HepG2 (cell line): ENCODE results near the gene TCN1. TPM values are rescaled to one million over a fixed set of nuclear protein-coding genes. Genes with fewer than 3 reads are reported as not detected.

ENCODE experiments used
- HMGA1 ChIP-seq: sonication (generic); formaldehyde crosslinking; conservative IDR thresholded peaks from 2 replicates; pipeline ENCODE4 v1.4.0; 2020; ENCODE audit warnings: missing genetic modification reagents
- HNF4G ChIP-seq, 2 experiments: sonication (generic) in 1 of 2; formaldehyde crosslinking in 1 of 2; IDR thresholded peaks; 2 replicates each; pipeline versions ENCODE4 v1.4.0 to v1.6.1; 2011 to 2020; ENCODE audit warnings: borderline replicate concordance in 2 of 2, low read depth in 2 of 2, mild to moderate bottlenecking in 2 of 2, low read length in 1 of 2, missing genetic modification reagents in 1 of 2, moderate library complexity in 1 of 2
- JDP2 ChIP-seq: sonication (generic); formaldehyde crosslinking; IDR thresholded peaks from 2 replicates; pipeline ENCODE4 v1.8.1; 2022; ENCODE audit warnings: missing genetic modification reagents, borderline replicate concordance
- REPIN1 ChIP-seq: sonication (generic); formaldehyde crosslinking; IDR thresholded peaks from 2 replicates; pipeline ENCODE4 v1.8.0; 2022; ENCODE audit warnings: missing genetic modification reagents, low read depth, mild to moderate bottlenecking, borderline replicate concordance
- ZFP82 ChIP-seq: sonication (generic); formaldehyde crosslinking; IDR thresholded peaks from 2 replicates; pipeline ENCODE4 v1.5.1; 2020; ENCODE audit warnings: mild to moderate bottlenecking, missing genetic modification reagents, borderline replicate concordance
- ZSCAN29 ChIP-seq: sonication (generic); formaldehyde crosslinking; conservative IDR thresholded peaks from 2 replicates; pipeline ENCODE4 v1.4.0; 2020; ENCODE audit warnings: mild to moderate bottlenecking, missing genetic modification reagents
- polyA plus RNA-seq, 8 experiments: library from polyadenylated mRNA; depleted of rRNA in 3 of 8; stranded (reverse) in 7 of 8; unstranded in 1 of 8; fragments of >200 nt; fragmentation: Illumina TruSeq in 4 of 8; extraction: Trizol in 4 of 8; gene quantifications; 2 replicates each; pipeline versions ENCODE4 v1.2.1 to v1.2.3, GENCODE V29; 2011 to 2016; ENCODE audit warnings: low read depth in 4 of 8, missing spikeins in 1 of 8, mixed read lengths in 1 of 8; ENCODE audit not compliant: insufficient read depth in 1 of 8
- total RNA-seq, 5 experiments: library from RNA; depleted of rRNA; stranded (reverse); fragments of >200 nt; fragmentation: Illumina TruSeq; extraction: Trizol; gene quantifications; 2 replicates each; pipeline ENCODE4 v1.2.3, GENCODE V29; 2016; ENCODE audit warnings: low read depth in 1 of 5
- TF ChIP-seq, protein P1 (sequence below): IDR thresholded peaks from 2 replicates; pipeline ENCODE4 v1.6.1; 2016
- TF ChIP-seq, protein P2 (sequence below): sonication (generic); formaldehyde crosslinking; IDR thresholded peaks from 2 replicates; pipeline ENCODE4 v1.5.0; 2020; ENCODE audit warnings: mild to moderate bottlenecking, missing genetic modification reagents, borderline replicate concordance
- TF ChIP-seq, protein P3 (sequence below): sonication (generic); formaldehyde crosslinking; IDR thresholded peaks from 2 replicates; pipeline ENCODE4 v1.8.0; 2022; ENCODE audit warnings: missing genetic modification reagents, low read depth, mild to moderate bottlenecking, borderline replicate concordance
- TF ChIP-seq, protein P4 (sequence below): sonication (generic); formaldehyde crosslinking; IDR thresholded peaks from 2 replicates; pipeline ENCODE4 v1.4.0; 2020; ENCODE audit warnings: mild to moderate bottlenecking, missing genetic modification reagents, borderline replicate concordance
- TF ChIP-seq, protein P5 (sequence below): sonication (generic); formaldehyde crosslinking; IDR thresholded peaks from 2 replicates; pipeline ENCODE4 v1.9.0; 2022; ENCODE audit warnings: missing genetic modification reagents, mild to moderate bottlenecking, borderline replicate concordance
- TF ChIP-seq, protein P6 (sequence below): sonication (generic); formaldehyde crosslinking; IDR thresholded peaks from 2 replicates; pipeline ENCODE4 v1.8.1; 2022; ENCODE audit warnings: mild to moderate bottlenecking, missing genetic modification reagents

TCN1 gene
- total and polyA plus RNA-seq, 2 of the 13 experiments (the other 11 are each of a cell fraction or from before 2014, with no cell fraction given), result not detected

DNA sequence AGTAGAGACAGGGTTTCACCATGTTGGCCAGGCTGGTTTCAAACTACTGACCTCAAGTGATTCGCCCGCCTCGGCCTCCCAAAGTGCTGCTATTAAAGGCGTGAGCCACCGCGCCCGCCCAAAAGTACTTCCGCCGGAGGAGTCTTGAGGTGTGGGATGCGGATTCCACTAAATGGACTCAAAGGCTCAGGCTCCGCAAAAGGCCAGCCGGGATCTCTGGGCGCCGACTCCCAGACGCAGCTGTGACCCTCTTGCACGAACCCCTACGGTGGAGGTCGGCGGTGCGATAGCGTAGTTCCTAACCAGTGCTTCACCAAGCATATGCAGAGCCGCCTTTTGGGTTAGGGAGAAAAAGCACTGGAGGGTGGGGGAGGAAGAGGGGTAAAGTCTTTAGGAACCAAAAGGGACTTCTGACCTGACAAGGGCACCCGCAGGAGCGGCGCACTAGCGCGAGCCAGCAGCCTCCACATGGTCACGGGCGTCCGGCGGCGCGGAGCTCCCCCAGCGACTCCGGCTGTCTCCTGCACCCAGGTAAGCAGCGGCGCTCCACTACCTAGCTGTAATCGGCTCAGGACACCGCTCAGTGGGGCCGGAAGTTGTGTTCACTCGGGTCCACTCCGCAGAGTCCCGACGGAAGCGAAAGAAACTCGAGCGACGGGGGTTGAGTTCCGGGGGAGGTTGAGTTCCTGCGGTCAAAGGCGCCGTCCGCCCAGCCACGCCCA lies 55.9 kb downstream of the TCN1 start, which contains the start of gene MRPL16 (continued):
- TF ChIP-seq, protein P1, sequence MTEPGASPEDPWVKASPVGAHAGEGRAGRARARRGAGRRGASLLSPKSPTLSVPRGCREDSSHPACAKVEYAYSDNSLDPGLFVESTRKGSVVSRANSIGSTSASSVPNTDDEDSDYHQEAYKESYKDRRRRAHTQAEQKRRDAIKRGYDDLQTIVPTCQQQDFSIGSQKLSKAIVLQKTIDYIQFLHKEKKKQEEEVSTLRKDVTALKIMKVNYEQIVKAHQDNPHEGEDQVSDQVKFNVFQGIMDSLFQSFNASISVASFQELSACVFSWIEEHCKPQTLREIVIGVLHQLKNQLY (CRISPR knock-in tag), result peak; percentile 29; the same call in 1 of the 2 replicates
- TF ChIP-seq, protein P2, sequence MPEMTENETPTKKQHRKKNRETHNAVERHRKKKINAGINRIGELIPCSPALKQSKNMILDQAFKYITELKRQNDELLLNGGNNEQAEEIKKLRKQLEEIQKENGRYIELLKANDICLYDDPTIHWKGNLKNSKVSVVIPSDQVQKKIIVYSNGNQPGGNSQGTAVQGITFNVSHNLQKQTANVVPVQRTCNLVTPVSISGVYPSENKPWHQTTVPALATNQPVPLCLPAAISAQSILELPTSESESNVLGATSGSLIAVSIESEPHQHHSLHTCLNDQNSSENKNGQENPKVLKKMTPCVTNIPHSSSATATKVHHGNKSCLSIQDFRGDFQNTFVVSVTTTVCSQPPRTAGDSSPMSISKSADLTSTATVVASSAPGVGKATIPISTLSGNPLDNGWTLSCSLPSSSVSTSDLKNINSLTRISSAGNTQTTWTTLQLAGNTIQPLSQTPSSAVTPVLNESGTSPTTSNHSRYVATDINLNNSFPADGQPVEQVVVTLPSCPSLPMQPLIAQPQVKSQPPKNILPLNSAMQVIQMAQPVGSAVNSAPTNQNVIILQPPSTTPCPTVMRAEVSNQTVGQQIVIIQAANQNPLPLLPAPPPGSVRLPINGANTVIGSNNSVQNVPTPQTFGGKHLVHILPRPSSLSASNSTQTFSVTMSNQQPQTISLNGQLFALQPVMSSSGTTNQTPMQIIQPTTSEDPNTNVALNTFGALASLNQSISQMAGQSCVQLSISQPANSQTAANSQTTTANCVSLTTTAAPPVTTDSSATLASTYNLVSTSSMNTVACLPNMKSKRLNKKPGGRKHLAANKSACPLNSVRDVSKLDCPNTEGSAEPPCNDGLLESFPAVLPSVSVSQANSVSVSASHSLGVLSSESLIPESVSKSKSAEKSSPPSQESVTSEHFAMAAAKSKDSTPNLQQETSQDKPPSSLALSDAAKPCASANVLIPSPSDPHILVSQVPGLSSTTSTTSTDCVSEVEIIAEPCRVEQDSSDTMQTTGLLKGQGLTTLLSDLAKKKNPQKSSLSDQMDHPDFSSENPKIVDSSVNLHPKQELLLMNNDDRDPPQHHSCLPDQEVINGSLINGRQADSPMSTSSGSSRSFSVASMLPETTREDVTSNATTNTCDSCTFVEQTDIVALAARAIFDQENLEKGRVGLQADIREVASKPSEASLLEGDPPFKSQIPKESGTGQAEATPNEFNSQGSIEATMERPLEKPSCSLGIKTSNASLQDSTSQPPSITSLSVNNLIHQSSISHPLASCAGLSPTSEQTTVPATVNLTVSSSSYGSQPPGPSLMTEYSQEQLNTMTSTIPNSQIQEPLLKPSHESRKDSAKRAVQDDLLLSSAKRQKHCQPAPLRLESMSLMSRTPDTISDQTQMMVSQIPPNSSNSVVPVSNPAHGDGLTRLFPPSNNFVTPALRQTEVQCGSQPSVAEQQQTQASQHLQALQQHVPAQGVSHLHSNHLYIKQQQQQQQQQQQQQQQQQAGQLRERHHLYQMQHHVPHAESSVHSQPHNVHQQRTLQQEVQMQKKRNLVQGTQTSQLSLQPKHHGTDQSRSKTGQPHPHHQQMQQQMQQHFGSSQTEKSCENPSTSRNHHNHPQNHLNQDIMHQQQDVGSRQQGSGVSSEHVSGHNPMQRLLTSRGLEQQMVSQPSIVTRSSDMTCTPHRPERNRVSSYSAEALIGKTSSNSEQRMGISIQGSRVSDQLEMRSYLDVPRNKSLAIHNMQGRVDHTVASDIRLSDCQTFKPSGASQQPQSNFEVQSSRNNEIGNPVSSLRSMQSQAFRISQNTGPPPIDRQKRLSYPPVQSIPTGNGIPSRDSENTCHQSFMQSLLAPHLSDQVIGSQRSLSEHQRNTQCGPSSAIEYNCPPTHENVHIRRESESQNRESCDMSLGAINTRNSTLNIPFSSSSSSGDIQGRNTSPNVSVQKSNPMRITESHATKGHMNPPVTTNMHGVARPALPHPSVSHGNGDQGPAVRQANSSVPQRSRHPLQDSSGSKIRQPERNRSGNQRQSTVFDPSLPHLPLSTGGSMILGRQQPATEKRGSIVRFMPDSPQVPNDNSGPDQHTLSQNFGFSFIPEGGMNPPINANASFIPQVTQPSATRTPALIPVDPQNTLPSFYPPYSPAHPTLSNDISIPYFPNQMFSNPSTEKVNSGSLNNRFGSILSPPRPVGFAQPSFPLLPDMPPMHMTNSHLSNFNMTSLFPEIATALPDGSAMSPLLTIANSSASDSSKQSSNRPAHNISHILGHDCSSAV (CRISPR knock-in tag), result no peak
- TF ChIP-seq, protein P3, sequence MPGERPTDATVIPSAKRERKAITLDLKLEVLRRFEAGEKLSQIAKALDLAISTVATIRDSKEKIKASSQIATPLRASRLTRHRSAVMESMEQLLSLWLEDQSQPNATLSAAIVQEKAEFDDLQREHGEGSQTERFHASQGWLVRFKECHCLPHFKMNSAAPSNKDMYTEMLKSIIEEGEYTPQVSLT (CRISPR knock-in tag), result no peak
- TF ChIP-seq, protein P4, sequence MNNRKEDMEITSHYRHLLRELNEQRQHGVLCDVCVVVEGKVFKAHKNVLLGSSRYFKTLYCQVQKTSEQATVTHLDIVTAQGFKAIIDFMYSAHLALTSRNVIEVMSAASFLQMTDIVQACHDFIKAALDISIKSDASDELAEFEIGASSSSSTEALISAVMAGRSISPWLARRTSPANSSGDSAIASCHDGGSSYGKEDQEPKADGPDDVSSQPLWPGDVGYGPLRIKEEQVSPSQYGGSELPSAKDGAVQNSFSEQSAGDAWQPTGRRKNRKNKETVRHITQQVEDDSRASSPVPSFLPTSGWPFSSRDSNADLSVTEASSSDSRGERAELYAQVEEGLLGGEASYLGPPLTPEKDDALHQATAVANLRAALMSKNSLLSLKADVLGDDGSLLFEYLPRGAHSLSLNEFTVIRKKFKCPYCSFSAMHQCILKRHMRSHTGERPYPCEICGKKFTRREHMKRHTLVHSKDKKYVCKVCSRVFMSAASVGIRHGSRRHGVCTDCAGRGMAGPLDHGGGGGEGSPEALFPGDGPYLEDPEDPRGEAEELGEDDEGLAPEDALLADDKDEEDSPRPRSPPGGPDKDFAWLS (CRISPR knock-in tag), result no peak
- TF ChIP-seq ZSCAN29 (CRISPR knock-in tag) (peak; percentile 37; the same call in 1 of the 2 replicates), HNF4G (IDR thresholded peaks at IDR 0.05; ENCODE audit: borderline replicate concordance, low read depth, low read length) (peak; percentile 37; the same call in 1 of the 2 replicates), HNF4G (CRISPR knock-in tag; IDR thresholded peaks at IDR 0.05; ENCODE audit: borderline replicate concordance, low read depth) (peak; percentile 56; the same call in 1 of the 2 replicates), HMGA1 (CRISPR knock-in tag) (no peak), ZFP82 (CRISPR knock-in tag) (no peak), JDP2 (CRISPR knock-in tag) (no peak), REPIN1 (peak; percentile 49)
- TF ChIP-seq, protein P5, sequence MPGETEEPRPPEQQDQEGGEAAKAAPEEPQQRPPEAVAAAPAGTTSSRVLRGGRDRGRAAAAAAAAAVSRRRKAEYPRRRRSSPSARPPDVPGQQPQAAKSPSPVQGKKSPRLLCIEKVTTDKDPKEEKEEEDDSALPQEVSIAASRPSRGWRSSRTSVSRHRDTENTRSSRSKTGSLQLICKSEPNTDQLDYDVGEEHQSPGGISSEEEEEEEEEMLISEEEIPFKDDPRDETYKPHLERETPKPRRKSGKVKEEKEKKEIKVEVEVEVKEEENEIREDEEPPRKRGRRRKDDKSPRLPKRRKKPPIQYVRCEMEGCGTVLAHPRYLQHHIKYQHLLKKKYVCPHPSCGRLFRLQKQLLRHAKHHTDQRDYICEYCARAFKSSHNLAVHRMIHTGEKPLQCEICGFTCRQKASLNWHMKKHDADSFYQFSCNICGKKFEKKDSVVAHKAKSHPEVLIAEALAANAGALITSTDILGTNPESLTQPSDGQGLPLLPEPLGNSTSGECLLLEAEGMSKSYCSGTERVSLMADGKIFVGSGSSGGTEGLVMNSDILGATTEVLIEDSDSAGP (CRISPR knock-in tag), result peak; percentile 95; the same call in 1 of the 2 replicates
- TF ChIP-seq, protein P6, sequence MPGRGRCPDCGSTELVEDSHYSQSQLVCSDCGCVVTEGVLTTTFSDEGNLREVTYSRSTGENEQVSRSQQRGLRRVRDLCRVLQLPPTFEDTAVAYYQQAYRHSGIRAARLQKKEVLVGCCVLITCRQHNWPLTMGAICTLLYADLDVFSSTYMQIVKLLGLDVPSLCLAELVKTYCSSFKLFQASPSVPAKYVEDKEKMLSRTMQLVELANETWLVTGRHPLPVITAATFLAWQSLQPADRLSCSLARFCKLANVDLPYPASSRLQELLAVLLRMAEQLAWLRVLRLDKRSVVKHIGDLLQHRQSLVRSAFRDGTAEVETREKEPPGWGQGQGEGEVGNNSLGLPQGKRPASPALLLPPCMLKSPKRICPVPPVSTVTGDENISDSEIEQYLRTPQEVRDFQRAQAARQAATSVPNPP, result peak; percentile 71; the same call in 1 of the 2 replicates
